Upper lobe of left lung (tissue), 6 donors: ENCODE data around the gene FRYL. TPM values are rescaled to one million over a fixed set of nuclear protein-coding genes. Genes with fewer than 3 reads are reported as not detected.
"Not testable (repeated sequence)": the region's sequence is repeated elsewhere in the genome, so short reads cannot be mapped to it uniquely, and the experiment has no call there.

Experiments
- ATAC-seq, 2 donors: fragments of 200-7000 bp; cut with Tn5 transposase; one replicate each; pipeline ENCODE4 v1.9.1; 2022; ENCODE audit warnings: mild to moderate bottlenecking in 2 of 2, moderate library complexity in 2 of 2; ENCODE audit not compliant: low FRiP score in 2 of 2
- DNase-seq, 2 donors: peaks; one replicate each; pipeline ENCODE4 v3.0.0-alpha.2; 2019 to 2020
- H3K27ac ChIP-seq, 4 donors: fragments of 200-600 bp; sonication (generic); one replicate each; pipeline ENCODE4 v1.5.1; 2016 to 2019
- H3K27me3 ChIP-seq, 4 donors: fragments of 200-600 bp; sonication (generic); one replicate each; pipeline ENCODE4 v1.5.1; 2017 to 2019
- H3K36me3 ChIP-seq, 4 donors: fragments of 200-600 bp; sonication (generic); one replicate each; pipeline ENCODE4 v1.5.1; 2016 to 2019
- H3K4me1 ChIP-seq, 4 donors: fragments of 200-600 bp; sonication (generic); one replicate each; pipeline ENCODE4 v1.5.1; 2018 to 2019
- H3K4me3 ChIP-seq, 4 donors: fragments of 200-600 bp; sonication (generic); one replicate each; pipeline ENCODE4 v1.5.1; 2017 to 2019; ENCODE audit warnings: mild to moderate bottlenecking in 2 of 4, moderate library complexity in 1 of 4
- H3K9me3 ChIP-seq, 4 donors: fragments of 200-600 bp; sonication (generic); one replicate each; pipeline ENCODE4 v1.5.1; 2018 to 2019
- EP300 ChIP-seq, 4 donors: sonication (generic); formaldehyde crosslinking; IDR thresholded peaks; one replicate each; pipeline ENCODE4 v1.5.1; 2017; ENCODE audit warnings: antibody characterized with exemption in 4 of 4, control low read depth in 2 of 4
- POLR2A ChIP-seq, 4 donors: fragments of 450-650 bp; IDR thresholded peaks; one replicate each; pipeline ENCODE4 v1.5.1; 2016 to 2017; ENCODE audit warnings: antibody characterized with exemption in 4 of 4, mild to moderate bottlenecking in 2 of 4
- POLR2AphosphoS5 ChIP-seq, 2 donors: sonication (generic); formaldehyde crosslinking; IDR thresholded peaks; one replicate each; pipeline ENCODE4 v1.5.1; 2017; ENCODE audit warnings: antibody characterized with exemption in 2 of 2
- WGBS, 2 donors: methylation state at CpG; one replicate each; pipeline ENCODE4 v1.1.5; 2017 to 2018; 5-methylcytosine and 5-hydroxymethylcytosine counted together
- total RNA-seq, 6 donors: library from RNA; depleted of rRNA in 4 of 6; stranded (reverse); fragments of >200 nt in 4 of 6; gene quantifications; one replicate each; pipeline versions ENCODE4 v1.1.0 to v1.2.1, GENCODE V29; 2016 to 2021
- TF ChIP-seq, protein P1 (sequence below), 6 experiments: fragments of 450-650 bp in 4 of 6; fragments of 200-600 bp in 2 of 6; sonication (generic) in 2 of 6; IDR thresholded peaks; one replicate each; pipeline ENCODE4 v1.5.1; 2016 to 2019; ENCODE audit warnings: antibody characterized with exemption in 6 of 6
- donor health status: DM: no; HTN: no; CAD: no; lungs with moderate emphysema.
- donor health status: DM: no; HTN: yes; CAD: no; lungs with severe emphysema.

Gene FRYL
- total RNA-seq, 6 donors from 2014 or later, result 48.6 to 96.9 (median 69.2) TPM

DNA sequence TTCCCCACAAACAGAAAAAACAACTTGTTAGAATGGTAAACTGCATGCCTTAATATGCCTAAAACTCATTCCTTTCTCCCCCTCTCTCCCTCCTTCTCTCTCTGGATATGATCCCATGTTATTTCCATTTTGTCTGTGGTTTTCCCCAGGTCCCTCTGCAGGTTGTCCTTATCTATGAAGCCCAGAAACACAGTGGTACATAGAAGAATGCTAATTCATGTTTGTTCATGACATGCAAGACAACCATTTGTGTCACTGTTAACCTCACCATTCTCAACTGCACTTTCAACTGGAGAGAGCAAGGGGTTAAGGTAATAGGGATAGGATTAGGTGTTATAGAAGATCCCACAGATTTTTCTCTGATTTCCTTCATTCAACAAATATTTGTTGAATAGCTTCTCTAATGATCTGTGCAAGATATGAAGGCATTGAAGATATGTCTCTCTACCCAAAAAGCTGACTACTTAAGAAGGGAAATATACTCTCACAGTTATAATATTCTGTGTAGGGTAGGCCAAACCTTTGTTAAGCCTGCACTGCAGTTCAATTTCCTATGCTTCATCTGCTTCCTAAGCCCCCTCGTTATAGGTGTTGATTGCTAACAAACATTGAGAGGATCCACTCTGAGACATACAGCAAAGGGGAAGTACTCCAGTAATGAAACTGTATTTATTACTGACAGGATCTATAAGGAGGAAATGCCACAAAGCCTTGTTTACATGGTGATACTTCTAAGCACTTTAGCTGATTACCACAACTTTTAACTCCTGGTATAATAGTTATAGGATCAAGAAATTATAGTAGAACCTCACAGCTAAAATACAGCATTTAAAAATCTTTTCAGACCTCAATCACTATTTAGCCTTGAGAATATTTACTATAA lies 96.1 kb downstream of the FRYL start:
- Histone ChIP-seq H3K4me1 (peaks cover 7 to 35% (median 30%) of the 10 kb centered on the region in 4 donors), H3K27me3 (no peaks in the 10 kb centered on the region), H3K36me3 (no peaks in the 10 kb centered on the region), H3K9me3 (no peaks in the 10 kb centered on the region), H3K4me3 (no peak overlapping the region), H3K27ac (peak overlapping the region in 1 of 4 donors; percentile 42)
- no peak for ATAC-seq
- no peak for DNase-seq
- TF ChIP-seq, protein P1, sequence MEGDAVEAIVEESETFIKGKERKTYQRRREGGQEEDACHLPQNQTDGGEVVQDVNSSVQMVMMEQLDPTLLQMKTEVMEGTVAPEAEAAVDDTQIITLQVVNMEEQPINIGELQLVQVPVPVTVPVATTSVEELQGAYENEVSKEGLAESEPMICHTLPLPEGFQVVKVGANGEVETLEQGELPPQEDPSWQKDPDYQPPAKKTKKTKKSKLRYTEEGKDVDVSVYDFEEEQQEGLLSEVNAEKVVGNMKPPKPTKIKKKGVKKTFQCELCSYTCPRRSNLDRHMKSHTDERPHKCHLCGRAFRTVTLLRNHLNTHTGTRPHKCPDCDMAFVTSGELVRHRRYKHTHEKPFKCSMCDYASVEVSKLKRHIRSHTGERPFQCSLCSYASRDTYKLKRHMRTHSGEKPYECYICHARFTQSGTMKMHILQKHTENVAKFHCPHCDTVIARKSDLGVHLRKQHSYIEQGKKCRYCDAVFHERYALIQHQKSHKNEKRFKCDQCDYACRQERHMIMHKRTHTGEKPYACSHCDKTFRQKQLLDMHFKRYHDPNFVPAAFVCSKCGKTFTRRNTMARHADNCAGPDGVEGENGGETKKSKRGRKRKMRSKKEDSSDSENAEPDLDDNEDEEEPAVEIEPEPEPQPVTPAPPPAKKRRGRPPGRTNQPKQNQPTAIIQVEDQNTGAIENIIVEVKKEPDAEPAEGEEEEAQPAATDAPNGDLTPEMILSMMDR (IDR thresholded peaks at IDR 0.05), result no peak
- TF ChIP-seq POLR2AphosphoS5 (IDR thresholded peaks at IDR 0.05), result no peak
- 8 to 9% methylated on average over 1 of the region's 1 CpG for WGBS, 2 donors

DNA sequence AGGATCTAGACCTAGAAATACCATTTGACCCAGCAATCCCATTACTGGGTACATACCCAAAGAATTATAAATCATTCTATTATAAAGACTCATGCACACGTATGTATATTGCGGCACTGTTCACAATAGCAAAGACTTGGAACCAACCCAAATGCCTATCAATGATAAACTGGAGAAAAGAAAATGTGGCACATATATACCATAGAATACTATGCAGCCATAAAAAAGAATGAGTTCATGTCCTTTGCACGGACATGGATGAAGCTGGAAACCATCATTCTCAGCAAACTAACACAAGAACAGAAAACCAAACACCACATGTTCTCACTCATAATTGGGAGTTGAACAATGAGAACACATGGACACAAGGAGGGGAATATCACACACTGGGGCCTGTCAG lies 97.2 kb downstream of the FRYL start:
- ATAC-seq, result not testable (repeated sequence)

DNA sequence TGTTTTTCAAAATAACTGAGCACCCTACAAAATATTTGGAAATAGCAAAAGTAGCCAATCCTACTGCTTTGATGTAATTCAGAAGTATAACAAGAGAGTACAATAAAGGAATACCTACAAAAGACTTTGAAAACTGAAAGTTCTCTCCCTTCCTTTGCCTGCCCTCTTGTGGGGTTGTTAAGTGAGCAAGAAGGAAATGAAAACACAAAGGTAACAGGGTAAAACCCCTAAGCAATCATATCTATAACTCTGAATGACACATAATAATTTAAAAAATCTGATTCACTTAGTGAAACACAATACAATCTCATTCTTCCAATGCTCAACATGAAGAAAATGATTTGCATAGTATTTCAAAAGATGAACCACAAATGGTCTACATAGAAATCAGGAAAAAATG lies 98.2 kb downstream of the FRYL start:
- TF ChIP-seq EP300 (IDR thresholded peaks at IDR 0.05) (no peak), POLR2AphosphoS5 (IDR thresholded peaks at IDR 0.05) (no peak), POLR2A (IDR thresholded peaks at IDR 0.05) (no peak)
- TF ChIP-seq, protein P1 (IDR thresholded peaks at IDR 0.05), result peak in 4 of 6 experiments; percentile 22 to 31 (median 26)
- H3K4me1 ChIP-seq, result peaks cover 7 to 29% (median 24%) of the 10 kb centered on the region in 4 donors
- no peaks in the 10 kb centered on the region for H3K36me3 ChIP-seq
- H3K9me3 ChIP-seq, result no peaks in the 10 kb centered on the region
- DNase-seq (no peak), ATAC-seq (no peak)
- H3K4me3 ChIP-seq, result no peak overlapping the region
- peak overlapping the region in 1 of 4 donors; percentile 24 for H3K27ac ChIP-seq
- no peaks in the 10 kb centered on the region for H3K27me3 ChIP-seq

More for the DNA sequence above, 97.2 kb downstream of the FRYL start:
- peaks cover 7 to 33% (median 28%) of the 10 kb centered on the region in 4 donors for H3K4me1 ChIP-seq
- not testable (repeated sequence) for H3K27me3 ChIP-seq, H3K9me3 ChIP-seq, DNase-seq, H3K4me3 ChIP-seq, H3K36me3 ChIP-seq, H3K27ac ChIP-seq
- 86 to 100% methylated on average over 3 of the region's 3 CpGs for WGBS, 2 donors

DNA sequence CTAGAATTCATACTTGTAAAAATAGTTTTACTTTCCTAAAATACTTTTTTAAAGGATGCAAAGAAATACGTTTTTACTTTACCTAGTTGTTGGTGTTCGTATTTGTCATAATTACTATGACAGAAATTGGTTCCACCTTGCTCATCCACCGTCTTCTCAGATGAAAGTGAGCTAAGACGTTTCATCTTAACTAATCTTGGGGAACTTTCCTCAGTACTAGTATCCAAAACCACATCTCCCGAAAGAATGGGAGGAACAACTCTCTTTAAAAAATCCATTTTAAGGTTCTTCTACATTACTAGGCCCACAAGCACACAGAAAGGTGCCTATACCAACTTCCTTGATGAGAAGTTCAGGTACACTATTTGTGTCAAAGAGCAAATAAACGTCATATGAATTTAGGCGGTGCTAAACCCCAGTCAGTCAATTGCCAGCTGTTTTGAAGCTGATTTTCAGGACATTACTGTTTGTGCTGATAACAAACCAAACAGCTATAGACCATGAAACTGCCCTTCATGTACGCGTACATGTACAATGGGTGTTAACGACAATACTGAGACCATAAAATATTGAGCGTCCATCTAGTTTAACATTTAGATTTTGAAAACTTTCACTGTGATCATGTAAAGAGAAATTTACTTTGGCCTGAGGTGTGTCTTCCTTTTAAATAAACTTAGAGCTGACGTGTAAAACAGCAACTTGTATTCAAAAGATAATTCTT lies 99.1 kb downstream of the FRYL start:
- 80 to 83% methylated on average over 12 of the region's 12 CpGs for WGBS, 2 donors
- no peak for DNase-seq
- Histone ChIP-seq H3K4me1 (peaks cover 7 to 24% (median 22%) of the 10 kb centered on the region in 4 donors), H3K4me3 (no peak overlapping the region), H3K27ac (peak overlapping the region in 1 of 4 donors; percentile 24), H3K36me3 (no peaks in the 10 kb centered on the region), H3K27me3 (no peaks in the 10 kb centered on the region), H3K9me3 (no peaks in the 10 kb centered on the region)
- TF ChIP-seq, protein P1 (IDR thresholded peaks at IDR 0.05), result no peak
- no peak for TF ChIP-seq POLR2A (IDR thresholded peaks at IDR 0.05)
- ATAC-seq, result no peak

DNA sequence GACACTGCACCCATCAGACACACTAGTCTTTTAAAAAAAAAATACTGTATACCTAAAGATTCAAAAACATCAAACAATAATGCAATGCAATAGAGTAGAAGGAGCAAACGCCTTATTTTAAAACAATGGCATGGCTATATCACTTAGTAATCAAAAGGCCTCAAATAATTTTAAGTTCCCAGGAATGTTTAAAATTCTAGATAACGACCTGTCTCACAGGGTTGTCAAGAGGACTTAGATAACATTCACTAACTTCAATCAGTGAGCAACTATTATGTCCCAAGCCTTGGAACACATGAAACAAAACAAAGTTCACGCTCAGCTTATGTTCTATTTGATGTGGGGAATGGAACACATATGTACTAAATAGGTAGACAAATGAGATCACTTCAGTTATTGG lies 106.5 kb downstream of the FRYL start:
- 80 to 91% methylated on average over 3 of the region's 3 CpGs for WGBS, 2 donors
- no peaks in the 10 kb centered on the region for H3K27me3 ChIP-seq

More for the DNA sequence above, 106.5 kb downstream of the FRYL start:
- Histone ChIP-seq H3K4me3 (no peak overlapping the region), H3K9me3 (no peaks in the 10 kb centered on the region), H3K36me3 (no peaks in the 10 kb centered on the region), H3K27ac (no peak overlapping the region), H3K4me1 (peaks cover 0 to 8% (median 4%) of the 10 kb centered on the region in 4 donors)
- TF ChIP-seq EP300 (IDR thresholded peaks at IDR 0.05) (no peak), POLR2AphosphoS5 (IDR thresholded peaks at IDR 0.05) (no peak), POLR2A (IDR thresholded peaks at IDR 0.05) (no peak)
- TF ChIP-seq, protein P1 (IDR thresholded peaks at IDR 0.05), result no peak
- DNase-seq (no peak), ATAC-seq (no peak)
